ENCODE data around the gene BLID. TPM values are rescaled to one million over a fixed set of nuclear protein-coding genes. Genes with fewer than 3 reads are reported as not detected.

The BLID gene
- total and polyA plus RNA-seq, 4 donors = 0.25 to 4.5 TPM; not detected in 2

DNA sequence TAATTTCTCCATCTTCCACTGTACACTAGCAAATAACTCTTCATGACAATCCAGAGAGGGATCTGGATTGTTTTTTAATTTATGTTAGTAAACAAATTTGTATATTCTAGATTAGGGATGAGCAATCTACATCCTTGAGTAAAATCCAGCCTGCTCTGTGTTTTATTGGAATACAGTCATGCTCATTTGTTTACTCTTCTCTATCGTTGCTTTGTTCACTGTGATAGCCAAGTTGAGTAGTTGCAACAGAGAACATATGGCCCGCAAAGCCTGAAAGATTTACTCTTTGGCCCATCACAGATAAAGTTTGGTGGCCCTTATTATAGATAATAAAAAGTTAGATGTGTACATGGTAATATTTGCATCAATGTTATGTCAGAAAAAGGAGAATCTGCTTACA lies 6.2 kb upstream of the BLID start:
- H3K4me3 ChIP-seq = no peak overlapping the region
- no peaks in the 10 kb centered on the region for H3K36me3 ChIP-seq (ENCODE audit: control insufficient read depth in 4 of 4, insufficient read depth in 4 of 4, low read length in 4 of 4)
- no peaks in the 10 kb centered on the region for H3K9me3 ChIP-seq (ENCODE audit: control insufficient read depth in 4 of 4, insufficient read depth in 3 of 4, low read length in 3 of 4)
- no peak for ATAC-seq (ENCODE audit: insufficient read depth, low FRiP score)
- no peaks in the 10 kb centered on the region for H3K27me3 ChIP-seq (ENCODE audit: control insufficient read depth in 3 of 3, insufficient read depth in 3 of 3, low read length in 2 of 3)
- no peak overlapping the region for H3K27ac ChIP-seq (ENCODE audit: low read depth in 1 of 2, low read length in 1 of 2)
- WGBS, 2 donors = 67 to 88% methylated on average over 2 of the region's 2 CpGs
- DNase-seq = no peak
- peaks cover 0 to 4% (median 0%) of the 10 kb centered on the region in 5 donors for H3K4me1 ChIP-seq (ENCODE audit: control insufficient read depth in 5 of 5, insufficient read depth in 5 of 5, low read length in 5 of 5)
- TF ChIP-seq, protein P1, sequence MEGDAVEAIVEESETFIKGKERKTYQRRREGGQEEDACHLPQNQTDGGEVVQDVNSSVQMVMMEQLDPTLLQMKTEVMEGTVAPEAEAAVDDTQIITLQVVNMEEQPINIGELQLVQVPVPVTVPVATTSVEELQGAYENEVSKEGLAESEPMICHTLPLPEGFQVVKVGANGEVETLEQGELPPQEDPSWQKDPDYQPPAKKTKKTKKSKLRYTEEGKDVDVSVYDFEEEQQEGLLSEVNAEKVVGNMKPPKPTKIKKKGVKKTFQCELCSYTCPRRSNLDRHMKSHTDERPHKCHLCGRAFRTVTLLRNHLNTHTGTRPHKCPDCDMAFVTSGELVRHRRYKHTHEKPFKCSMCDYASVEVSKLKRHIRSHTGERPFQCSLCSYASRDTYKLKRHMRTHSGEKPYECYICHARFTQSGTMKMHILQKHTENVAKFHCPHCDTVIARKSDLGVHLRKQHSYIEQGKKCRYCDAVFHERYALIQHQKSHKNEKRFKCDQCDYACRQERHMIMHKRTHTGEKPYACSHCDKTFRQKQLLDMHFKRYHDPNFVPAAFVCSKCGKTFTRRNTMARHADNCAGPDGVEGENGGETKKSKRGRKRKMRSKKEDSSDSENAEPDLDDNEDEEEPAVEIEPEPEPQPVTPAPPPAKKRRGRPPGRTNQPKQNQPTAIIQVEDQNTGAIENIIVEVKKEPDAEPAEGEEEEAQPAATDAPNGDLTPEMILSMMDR (IDR thresholded peaks at IDR 0.05; ENCODE audit: control extremely low read depth, extremely low read depth) = no peak
- no peak overlapping the region for H3K9ac ChIP-seq (ENCODE audit: insufficient read depth in 1 of 2, low read length in 2 of 2)

DNA sequence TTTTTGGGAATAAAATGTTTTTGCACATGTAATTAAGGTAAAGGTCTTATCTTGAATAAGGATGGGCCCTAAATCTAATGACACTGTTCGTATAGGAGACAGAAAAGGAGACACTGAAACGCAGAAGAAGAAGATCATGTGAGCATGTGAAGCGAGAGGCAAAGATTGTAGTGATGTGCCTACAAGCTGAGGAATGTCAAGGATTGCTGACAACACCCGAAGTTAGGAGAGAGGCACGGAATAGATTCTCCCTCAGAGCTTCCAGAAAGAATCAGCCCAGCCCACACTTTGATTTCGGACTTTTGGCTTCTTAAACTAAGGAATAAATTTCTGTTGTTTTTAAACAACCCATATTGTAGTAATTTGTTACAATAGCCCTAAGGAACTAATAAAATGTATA lies 4.1 kb upstream of the BLID start:
- H3K4me3 ChIP-seq = no peak overlapping the region
- no peak for DNase-seq
- H3K9ac ChIP-seq (ENCODE audit: insufficient read depth in 1 of 2, low read length in 2 of 2) = no peak overlapping the region
- TF ChIP-seq, protein P1 (IDR thresholded peaks at IDR 0.05; ENCODE audit: control extremely low read depth, extremely low read depth) = no peak
- WGBS, 2 donors = 90 to 95% methylated on average over 6 of the region's 6 CpGs
- no peak for ATAC-seq (ENCODE audit: insufficient read depth, low FRiP score)
- H3K36me3 ChIP-seq (ENCODE audit: control insufficient read depth in 4 of 4, insufficient read depth in 4 of 4, low read length in 4 of 4) = no peaks in the 10 kb centered on the region
- no peak overlapping the region for H3K27ac ChIP-seq (ENCODE audit: low read depth in 1 of 2, low read length in 1 of 2)
- H3K4me1 ChIP-seq (ENCODE audit: control insufficient read depth in 5 of 5, insufficient read depth in 5 of 5, low read length in 5 of 5) = peaks cover 0 to 4% (median 0%) of the 10 kb centered on the region in 5 donors
- no peaks in the 10 kb centered on the region for H3K27me3 ChIP-seq (ENCODE audit: control insufficient read depth in 3 of 3, insufficient read depth in 3 of 3, low read length in 2 of 3)
- H3K9me3 ChIP-seq (ENCODE audit: control insufficient read depth in 4 of 4, insufficient read depth in 3 of 4, low read length in 3 of 4) = no peaks in the 10 kb centered on the region

DNA sequence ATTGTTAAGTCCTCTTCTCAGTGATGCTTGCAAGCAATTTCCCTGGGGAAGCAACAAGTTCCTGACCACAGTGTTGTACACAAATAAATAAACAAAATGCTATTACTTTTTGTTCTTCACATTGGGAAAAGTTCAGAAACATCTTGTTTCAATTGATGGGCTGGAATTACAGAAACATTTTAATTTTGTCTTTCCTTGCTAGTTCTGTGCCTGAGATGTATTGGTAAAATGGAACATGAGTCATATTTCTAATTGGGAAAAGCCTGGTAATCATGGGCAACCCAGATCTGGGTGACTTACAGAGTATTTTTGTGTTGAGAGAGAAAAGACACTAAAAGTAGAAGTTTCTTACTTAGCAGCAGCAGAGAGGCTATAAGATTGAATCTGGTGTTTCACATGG lies 576 bp upstream of the BLID start:
- Histone ChIP-seq H3K4me1 (ENCODE audit: control insufficient read depth in 5 of 5, insufficient read depth in 5 of 5, low read length in 5 of 5) (no peaks in the 10 kb centered on the region), H3K4me3 (no peak overlapping the region), H3K9me3 (ENCODE audit: control insufficient read depth in 4 of 4, insufficient read depth in 3 of 4, low read length in 3 of 4) (no peaks in the 10 kb centered on the region), H3K27me3 (ENCODE audit: control insufficient read depth in 3 of 3, insufficient read depth in 3 of 3, low read length in 2 of 3) (no peaks in the 10 kb centered on the region), H3K36me3 (ENCODE audit: control insufficient read depth in 4 of 4, insufficient read depth in 4 of 4, low read length in 4 of 4) (no peaks in the 10 kb centered on the region), H3K27ac (ENCODE audit: low read depth in 1 of 2, low read length in 1 of 2) (no peak overlapping the region), H3K9ac (ENCODE audit: insufficient read depth in 1 of 2, low read length in 2 of 2) (no peak overlapping the region)
- TF ChIP-seq, protein P1 (IDR thresholded peaks at IDR 0.05; ENCODE audit: control extremely low read depth, extremely low read depth) = no peak
- ATAC-seq (ENCODE audit: insufficient read depth, low FRiP score) (no peak), DNase-seq (no peak)

DNA sequence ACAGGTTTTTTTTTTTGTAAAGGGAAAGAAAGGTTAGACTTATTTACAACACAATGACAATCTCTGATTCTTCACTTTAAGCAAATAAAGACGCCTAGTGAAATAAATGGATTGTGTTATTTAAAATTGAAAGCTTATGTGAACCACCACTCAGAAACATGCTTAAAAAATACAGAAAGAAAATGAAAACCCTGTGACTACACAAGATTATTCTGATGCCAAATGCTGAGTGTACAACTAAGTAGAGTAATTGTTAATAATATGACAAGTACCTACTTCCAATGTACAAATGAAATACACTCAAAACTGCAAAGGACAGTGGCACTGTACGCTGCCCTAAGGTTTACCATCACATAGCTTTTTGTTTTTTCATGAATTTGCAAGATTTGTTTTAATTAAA lies 1.0 kb downstream of the BLID start:
- ATAC-seq (ENCODE audit: insufficient read depth, low FRiP score) (no peak), DNase-seq (no peak)
- no peak overlapping the region for H3K27ac ChIP-seq (ENCODE audit: low read depth in 1 of 2, low read length in 1 of 2)
- WGBS, 2 donors = 73 to 86% methylated on average over 2 of the region's 2 CpGs
- no peaks in the 10 kb centered on the region for H3K9me3 ChIP-seq (ENCODE audit: control insufficient read depth in 4 of 4, insufficient read depth in 3 of 4, low read length in 3 of 4)
- H3K4me1 ChIP-seq (ENCODE audit: control insufficient read depth in 5 of 5, insufficient read depth in 5 of 5, low read length in 5 of 5) = no peaks in the 10 kb centered on the region
- no peaks in the 10 kb centered on the region for H3K36me3 ChIP-seq (ENCODE audit: control insufficient read depth in 4 of 4, insufficient read depth in 4 of 4, low read length in 4 of 4)
- no peaks in the 10 kb centered on the region for H3K27me3 ChIP-seq (ENCODE audit: control insufficient read depth in 3 of 3, insufficient read depth in 3 of 3, low read length in 2 of 3)
- H3K4me3 ChIP-seq = no peak overlapping the region
- no peak overlapping the region for H3K9ac ChIP-seq (ENCODE audit: insufficient read depth in 1 of 2, low read length in 2 of 2)
- TF ChIP-seq, protein P1 (IDR thresholded peaks at IDR 0.05; ENCODE audit: control extremely low read depth, extremely low read depth) = no peak
